GM18861 (cell line): ENCODE measurements around the gene UNG.
"Not testable (repeated sequence)": the region's sequence is repeated elsewhere in the genome, so short reads cannot be mapped to it uniquely, and the experiment has no call there.

Experiments
- ATAC-seq: cut with Tn5 transposase; IDR thresholded peaks from one replicate; pipeline ENCODE4 v1.9.1; 2021; ENCODE audit not compliant: unreplicated experiment

Gene UNG

GRCh38 chr12:109120557-109120956 is 23.2 kb downstream of the UNG start:
- ATAC-seq = no peak

GRCh38 chr12:109121346-109121880 is 24.0 kb downstream of the UNG start:
- no peak for ATAC-seq

- ATAC-seq = no peak
These were observed 27.7 kb downstream of the UNG start for GRCh38 chr12:109124878-109125648.

GRCh38 chr12:109125791-109126190 is 28.4 kb downstream of the UNG start:
- ATAC-seq = no peak

- no peak for ATAC-seq
These were observed 29.4 kb downstream of the UNG start for GRCh38 chr12:109126784-109127183.

GRCh38 chr12:109127533-109128242 is 30.3 kb downstream of the UNG start:
- no peak for ATAC-seq

GRCh38 chr12:109130297-109131153 is 33.1 kb downstream of the UNG start:
- no peak for ATAC-seq

- no peak for ATAC-seq
These were observed 34.0 kb downstream of the UNG start for GRCh38 chr12:109131154-109132050.

GRCh38 chr12:109134186-109134917 is 37.0 kb downstream of the UNG start:
- no peak for ATAC-seq

GRCh38 chr12:109137055-109137454 is 39.7 kb downstream of the UNG start:
- ATAC-seq = no peak

GRCh38 chr12:109139360-109139759 is 42.0 kb downstream of the UNG start:
- ATAC-seq = no peak

- ATAC-seq = no peak
These were observed 42.4 kb downstream of the UNG start for GRCh38 chr12:109139791-109140190.

GRCh38 chr12:109140560-109140959 is 43.2 kb downstream of the UNG start:
- ATAC-seq = no peak

- ATAC-seq = no peak
These were observed 46.8 kb downstream of the UNG start for GRCh38 chr12:109144224-109144623.

GRCh38 chr12:109147126-109147525 is 49.7 kb downstream of the UNG start:
- not testable (repeated sequence) for ATAC-seq

- ATAC-seq = no peak
These were observed 50.6 kb downstream of the UNG start for GRCh38 chr12:109147954-109148353.

- no peak for ATAC-seq
These were observed 52.8 kb downstream of the UNG start for GRCh38 chr12:109150124-109150640.

GRCh38 chr12:109151457-109151856 is 54.1 kb downstream of the UNG start:
- no peak for ATAC-seq

GRCh38 chr12:109153821-109154441 is 56.5 kb downstream of the UNG start:
- ATAC-seq = no peak
